Left ventricle myocardium inferior (tissue), 1 donor: ENCODE results near the gene SPAG8. TPM values are rescaled to one million over a fixed set of nuclear protein-coding genes. Genes with fewer than 3 reads are reported as not detected.

Experiments used
- DNase-seq: peaks from one replicate; pipeline ENCODE4 v3.0.0-alpha.2; 2020
- H3K27ac ChIP-seq: fragments of 200-600 bp; replicated peaks from 2 replicates; pipeline ENCODE4 v1.8.0; 2021
- H3K27me3 ChIP-seq: fragments of 200-600 bp; 2 replicates; pipeline ENCODE4 v1.8.0; 2021; ENCODE audit warnings: low read depth
- H3K36me3 ChIP-seq: fragments of 200-600 bp; 2 replicates; pipeline ENCODE4 v1.8.0; 2021
- H3K4me1 ChIP-seq: fragments of 200-600 bp; 2 replicates; pipeline ENCODE4 v1.8.0; 2021
- H3K4me3 ChIP-seq: fragments of 200-600 bp; 2 replicates; pipeline ENCODE4 v1.8.0; 2021; ENCODE audit warnings: mild to moderate bottlenecking, moderate library complexity
- H3K9me3 ChIP-seq: fragments of 200-600 bp; replicated peaks from 2 replicates; pipeline ENCODE4 v1.8.0; 2021
- intact Hi-C: fragments of 100-400 bp; cut with micrococcal nuclease; formaldehyde crosslinking; loops from one replicate; pipeline ENCODE4 v1.11.0; 2022
- total RNA-seq: library from RNA; stranded (reverse); fragmentation: NEBNext Ultra II Directional; extraction: Animal tissue kit (Norgen Biotek cat#: 25700); gene quantifications from one replicate; pipeline ENCODE4 v1.2.1, GENCODE V29; 2021
- TF ChIP-seq, protein P1 (sequence below): fragments of 200-600 bp; IDR thresholded peaks from 2 replicates; pipeline ENCODE4 v1.8.0; 2021; ENCODE audit warnings: antibody characterized with exemption, mild to moderate bottlenecking, borderline replicate concordance
- donor health status: DM: no; HTN: yes; CAD: no; lungs with severe emphysema.

The SPAG8 gene
- total RNA-seq, 1 donor from 2014 or later, result 3.4 TPM

GRCh38 chr9:35790025-35790384, 22.1 kb downstream of the SPAG8 start:
- TF ChIP-seq, protein P1, sequence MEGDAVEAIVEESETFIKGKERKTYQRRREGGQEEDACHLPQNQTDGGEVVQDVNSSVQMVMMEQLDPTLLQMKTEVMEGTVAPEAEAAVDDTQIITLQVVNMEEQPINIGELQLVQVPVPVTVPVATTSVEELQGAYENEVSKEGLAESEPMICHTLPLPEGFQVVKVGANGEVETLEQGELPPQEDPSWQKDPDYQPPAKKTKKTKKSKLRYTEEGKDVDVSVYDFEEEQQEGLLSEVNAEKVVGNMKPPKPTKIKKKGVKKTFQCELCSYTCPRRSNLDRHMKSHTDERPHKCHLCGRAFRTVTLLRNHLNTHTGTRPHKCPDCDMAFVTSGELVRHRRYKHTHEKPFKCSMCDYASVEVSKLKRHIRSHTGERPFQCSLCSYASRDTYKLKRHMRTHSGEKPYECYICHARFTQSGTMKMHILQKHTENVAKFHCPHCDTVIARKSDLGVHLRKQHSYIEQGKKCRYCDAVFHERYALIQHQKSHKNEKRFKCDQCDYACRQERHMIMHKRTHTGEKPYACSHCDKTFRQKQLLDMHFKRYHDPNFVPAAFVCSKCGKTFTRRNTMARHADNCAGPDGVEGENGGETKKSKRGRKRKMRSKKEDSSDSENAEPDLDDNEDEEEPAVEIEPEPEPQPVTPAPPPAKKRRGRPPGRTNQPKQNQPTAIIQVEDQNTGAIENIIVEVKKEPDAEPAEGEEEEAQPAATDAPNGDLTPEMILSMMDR, result no peak
- H3K36me3 ChIP-seq, result no peaks in the 10 kb centered on the region
- no peak overlapping the region for H3K4me3 ChIP-seq
- H3K9me3 ChIP-seq, result no peaks in the 10 kb centered on the region
- H3K4me1 ChIP-seq, result peaks cover 45% of the 10 kb centered on the region
- peak overlapping the region; percentile 91 for H3K27ac ChIP-seq
- H3K27me3 ChIP-seq, result no peaks in the 10 kb centered on the region
- no peak for DNase-seq
- intact Hi-C loops, result no loop called here

DNA sequence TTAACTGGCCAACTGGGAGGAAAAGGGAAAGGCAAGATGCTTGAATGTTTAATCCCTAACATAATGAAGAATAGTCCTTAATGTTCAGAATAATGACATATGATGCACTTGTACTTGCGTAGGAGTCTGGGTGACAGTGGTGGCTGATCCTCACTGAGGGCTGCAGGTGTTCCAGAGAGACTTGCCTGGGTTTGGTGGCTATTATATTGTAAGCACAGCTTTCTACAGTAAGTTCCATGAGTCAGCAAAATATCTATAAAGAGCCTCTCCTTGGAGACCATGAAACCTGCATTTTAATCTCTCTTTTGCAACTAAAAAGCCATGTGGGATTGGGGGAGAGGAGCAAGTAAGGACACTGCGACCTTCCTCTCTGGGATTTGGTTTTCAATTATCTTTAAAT, 22.5 kb downstream of the SPAG8 start:
- Histone ChIP-seq H3K9me3 (no peaks in the 10 kb centered on the region), H3K27ac (no peak overlapping the region), H3K36me3 (no peaks in the 10 kb centered on the region), H3K4me3 (no peak overlapping the region), H3K27me3 (no peaks in the 10 kb centered on the region), H3K4me1 (peaks cover 40% of the 10 kb centered on the region)
- DNase-seq, result no peak
- intact Hi-C loops, result loop anchor here (2.0 kb wide), 1 partner anchor 93 kb away; no protein-coding TSS in a partner anchor
- TF ChIP-seq, protein P1, result no peak

DNA sequence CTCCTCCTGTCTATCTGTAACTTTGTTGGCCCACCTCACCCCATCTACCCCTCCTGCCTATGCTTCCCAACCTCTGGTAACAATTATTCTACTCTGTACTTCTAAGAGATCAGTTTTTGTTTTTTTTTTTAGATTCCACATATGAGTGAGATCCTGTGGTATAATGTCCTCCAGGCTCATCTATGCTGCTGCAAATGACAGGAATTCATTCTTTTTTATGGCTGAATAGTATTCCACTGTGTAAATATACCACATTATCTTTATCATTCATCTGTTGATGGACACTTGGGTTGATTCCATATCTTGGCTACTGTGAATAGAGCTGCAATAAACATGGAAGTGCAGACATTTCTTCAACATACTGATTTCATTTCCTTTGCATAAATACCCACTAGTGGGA, 28.6 kb downstream of the SPAG8 start:
- DNase-seq, result no peak
- H3K4me1 ChIP-seq, result no peaks in the 10 kb centered on the region
- no peak overlapping the region for H3K4me3 ChIP-seq
- no peaks in the 10 kb centered on the region for H3K9me3 ChIP-seq
- TF ChIP-seq, protein P1, result no peak
- intact Hi-C loops, result no loop called here
- H3K36me3 ChIP-seq, result peaks cover 3% of the 10 kb centered on the region
- H3K27ac ChIP-seq, result no peak overlapping the region
- H3K27me3 ChIP-seq, result no peaks in the 10 kb centered on the region

DNA sequence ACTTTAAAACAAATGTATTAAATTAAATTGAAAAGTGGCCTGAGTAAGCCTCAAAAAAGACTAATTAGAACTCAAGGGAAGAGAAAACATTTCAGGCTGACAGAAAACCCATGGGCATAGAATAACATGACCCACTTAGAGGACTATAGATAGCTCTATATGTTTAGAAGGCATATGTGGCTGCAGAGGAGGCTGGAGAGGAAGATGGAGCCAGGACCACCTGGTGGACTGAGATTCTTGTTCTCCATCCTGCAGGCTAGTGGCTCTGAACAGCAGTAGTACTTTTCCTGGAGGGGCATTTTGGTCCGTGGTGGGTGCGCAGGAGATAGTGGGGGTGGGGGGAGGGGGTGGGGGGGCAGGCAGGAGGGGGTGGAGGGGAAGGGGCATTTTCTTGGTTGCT, 31.0 kb downstream of the SPAG8 start:
- no peak overlapping the region for H3K27ac ChIP-seq
- no peaks in the 10 kb centered on the region for H3K9me3 ChIP-seq
- peaks cover 3% of the 10 kb centered on the region for H3K36me3 ChIP-seq
- no peak overlapping the region for H3K4me3 ChIP-seq
- TF ChIP-seq, protein P1, result no peak
- no peaks in the 10 kb centered on the region for H3K27me3 ChIP-seq
- no peak for DNase-seq
- no peaks in the 10 kb centered on the region for H3K4me1 ChIP-seq
- intact Hi-C loops, result no loop called here

GRCh38 chr9:35778496-35778895, 33.6 kb downstream of the SPAG8 start:
- H3K27ac ChIP-seq, result no peak overlapping the region
- no peaks in the 10 kb centered on the region for H3K27me3 ChIP-seq
- intact Hi-C loops, result no loop called here
- H3K4me3 ChIP-seq, result no peak overlapping the region
- TF ChIP-seq, protein P1, result no peak
- DNase-seq, result no peak
- H3K9me3 ChIP-seq, result no peaks in the 10 kb centered on the region
- peaks cover 2% of the 10 kb centered on the region for H3K36me3 ChIP-seq
- H3K4me1 ChIP-seq, result peaks cover 8% of the 10 kb centered on the region

GRCh38 chr9:35776018-35776417, 36.0 kb downstream of the SPAG8 start:
- H3K4me3 ChIP-seq, result no peak overlapping the region
- intact Hi-C loops, result no loop called here
- peaks cover 22% of the 10 kb centered on the region for H3K4me1 ChIP-seq
- no peaks in the 10 kb centered on the region for H3K27me3 ChIP-seq
- TF ChIP-seq, protein P1, result no peak
- H3K36me3 ChIP-seq, result no peaks in the 10 kb centered on the region
- peak overlapping the region; percentile 35 for H3K27ac ChIP-seq
- no peak for DNase-seq
- no peaks in the 10 kb centered on the region for H3K9me3 ChIP-seq
